AG09319 (cell line): Measurements from ENCODE around the gene PLEKHG4B.
A peak's percentile ranks its signal among the peaks of the same experiment; 100 is the strongest.

Experiments
- DNase-seq: peaks from one replicate; pipeline ENCODE4 v3.0.0-alpha.2; 2010; ENCODE audit warnings: low read depth; ENCODE audit errors: extremely low read depth
- CTCF ChIP-seq: IDR thresholded peaks from 2 replicates; pipeline ENCODE4 v1.5.1; 2011; ENCODE audit warnings: low read depth, mild to moderate bottlenecking, inconsistent platforms, low read length, moderate library complexity

Gene PLEKHG4B

GRCh38 chr5:184471-184870, 92.5 kb downstream of the PLEKHG4B start:
- TF ChIP-seq CTCF, result no peak
- peak; percentile 41 for DNase-seq

- no peak for DNase-seq
- TF ChIP-seq CTCF, result no peak
These were observed 93.4 kb downstream of the PLEKHG4B start for GRCh38 chr5:185095-186070.

GRCh38 chr5:186091-187041, 94.4 kb downstream of the PLEKHG4B start:
- no peak for DNase-seq
- no peak for TF ChIP-seq CTCF

GRCh38 chr5:187042-187431, 95.1 kb downstream of the PLEKHG4B start:
- no peak for DNase-seq
- TF ChIP-seq CTCF, result no peak

- no peak for DNase-seq
- TF ChIP-seq CTCF, result no peak
These were observed 95.9 kb downstream of the PLEKHG4B start for GRCh38 chr5:187617-188451.

- TF ChIP-seq CTCF, result peak; percentile 92
- peak; percentile 58 for DNase-seq
These were observed 96.8 kb downstream of the PLEKHG4B start for GRCh38 chr5:188488-189481.
